Endodermal cell (in vitro differentiated cells): ENCODE measurements around the gene MIPOL1. TPM values are rescaled to one million over a fixed set of nuclear protein-coding genes. Genes with fewer than 3 reads are reported as not detected.

ENCODE experiments used
- DNase-seq: peaks from one replicate; pipeline ENCODE4 v3.0.0-alpha.2; 2017
- H3K27ac ChIP-seq: 2 replicates; pipeline ENCODE4 v1.5.1; 2013; ENCODE audit warnings: mild to moderate bottlenecking, low read depth, low read length, moderate library complexity
- H3K27me3 ChIP-seq: 2 replicates; pipeline ENCODE4 v1.6.1; 2013; ENCODE audit warnings: mild to moderate bottlenecking, low read length, moderate library complexity; ENCODE audit not compliant: insufficient read depth, control insufficient read depth, poor library complexity, severe bottlenecking
- H3K36me3 ChIP-seq: 2 replicates; pipeline ENCODE4 v1.7.0; 2013; ENCODE audit warnings: mild to moderate bottlenecking, low read length, moderate library complexity; ENCODE audit not compliant: control insufficient read depth, insufficient read depth
- H3K4me1 ChIP-seq: one replicate; pipeline ENCODE4 v1.7.0; 2013; ENCODE audit warnings: low read length; ENCODE audit not compliant: control insufficient read depth, insufficient read depth
- H3K4me3 ChIP-seq: 2 replicates; pipeline ENCODE4 v1.5.1; 2013; ENCODE audit warnings: mild to moderate bottlenecking, low read length, moderate library complexity
- H3K9ac ChIP-seq: 2 replicates; pipeline ENCODE4 v1.6.1; 2013; ENCODE audit warnings: mild to moderate bottlenecking, low read length, moderate library complexity; ENCODE audit not compliant: poor library complexity, severe bottlenecking; ENCODE audit errors: extremely low read depth
- H3K9me3 ChIP-seq: 2 replicates; pipeline ENCODE4 v1.6.1; 2013; ENCODE audit warnings: mild to moderate bottlenecking, low read length, moderate library complexity; ENCODE audit not compliant: control insufficient read depth
- H3K27ac Mint-ChIP-seq: 2 replicates; pipeline ENCODE4 v1.8.0; 2020; ENCODE audit warnings: mixed read lengths
- H3K27me3 Mint-ChIP-seq: 2 replicates; pipeline ENCODE4 v1.8.0; 2021; ENCODE audit warnings: mild to moderate bottlenecking, mixed read lengths; ENCODE audit not compliant: insufficient read depth
- H3K36me3 Mint-ChIP-seq: 2 replicates; pipeline ENCODE4 v1.8.0; 2020; ENCODE audit warnings: low read depth, mixed read lengths
- H3K4me1 Mint-ChIP-seq: 2 replicates; pipeline ENCODE4 v1.8.0; 2020; ENCODE audit warnings: mixed read lengths
- H3K4me3 Mint-ChIP-seq: 2 replicates; pipeline ENCODE4 v1.8.0; 2020; ENCODE audit warnings: mild to moderate bottlenecking, moderate library complexity, mixed read lengths
- H3K9me3 Mint-ChIP-seq: 2 replicates; pipeline ENCODE4 v1.8.0; 2020; ENCODE audit warnings: mild to moderate bottlenecking, mixed read lengths
- WGBS, 2 experiments: methylation state at CpG; one replicate each; pipeline versions ENCODE4 v1.1.5 to v1.1.7; 2013; ENCODE audit warnings: missing lambda C conversion rate in 2 of 2, mixed read lengths in 1 of 2; ENCODE audit not compliant: insufficient coverage in 1 of 2, insufficient read length in 1 of 2; 5-methylcytosine and 5-hydroxymethylcytosine counted together
- total RNA-seq, 2 donors: library from RNA; stranded (reverse); fragmentation: NEBNext Ultra II Directional in 1 of 2; extraction: Animal tissue kit (Norgen Biotek cat#: 25700) in 1 of 2; gene quantifications; 2 replicates in 1 of 2; 3 replicates in 1 of 2; pipeline ENCODE4 v1.2.1, GENCODE V29; 2021
- TF ChIP-seq, protein P1 (sequence below): fragments of 200-600 bp; sonication (generic); conservative IDR thresholded peaks from 2 replicates; pipeline ENCODE4 v1.5.0; 2021; ENCODE audit warnings: antibody characterized with exemption, mild to moderate bottlenecking

MIPOL1 gene
- total RNA-seq, 2 donors from 2014 or later = 22.0 to 28.5 TPM

DNA sequence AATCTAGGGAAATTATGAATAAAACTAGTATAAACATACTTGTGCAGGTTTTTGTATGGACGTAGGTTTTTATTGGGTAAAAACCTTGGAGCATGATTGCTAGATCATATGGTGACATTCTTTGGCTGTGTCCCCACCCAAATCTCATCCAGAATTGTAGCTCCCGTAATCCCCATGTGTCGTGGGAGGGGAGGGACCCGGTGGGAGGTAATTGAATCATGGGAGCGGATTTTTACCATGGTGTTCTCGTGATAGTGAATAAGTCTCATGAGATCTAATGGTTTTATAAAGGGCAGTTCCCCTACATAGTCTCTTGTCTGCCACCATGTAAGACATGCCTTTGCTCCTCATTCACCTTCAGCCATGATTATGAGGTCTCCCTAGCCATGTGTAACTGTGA lies 276.5 kb downstream of the MIPOL1 start:
- H3K27ac Mint-ChIP-seq = no peak overlapping the region
- H3K27me3 Mint-ChIP-seq = peaks cover 2% of the 10 kb centered on the region
- TF ChIP-seq, protein P1, sequence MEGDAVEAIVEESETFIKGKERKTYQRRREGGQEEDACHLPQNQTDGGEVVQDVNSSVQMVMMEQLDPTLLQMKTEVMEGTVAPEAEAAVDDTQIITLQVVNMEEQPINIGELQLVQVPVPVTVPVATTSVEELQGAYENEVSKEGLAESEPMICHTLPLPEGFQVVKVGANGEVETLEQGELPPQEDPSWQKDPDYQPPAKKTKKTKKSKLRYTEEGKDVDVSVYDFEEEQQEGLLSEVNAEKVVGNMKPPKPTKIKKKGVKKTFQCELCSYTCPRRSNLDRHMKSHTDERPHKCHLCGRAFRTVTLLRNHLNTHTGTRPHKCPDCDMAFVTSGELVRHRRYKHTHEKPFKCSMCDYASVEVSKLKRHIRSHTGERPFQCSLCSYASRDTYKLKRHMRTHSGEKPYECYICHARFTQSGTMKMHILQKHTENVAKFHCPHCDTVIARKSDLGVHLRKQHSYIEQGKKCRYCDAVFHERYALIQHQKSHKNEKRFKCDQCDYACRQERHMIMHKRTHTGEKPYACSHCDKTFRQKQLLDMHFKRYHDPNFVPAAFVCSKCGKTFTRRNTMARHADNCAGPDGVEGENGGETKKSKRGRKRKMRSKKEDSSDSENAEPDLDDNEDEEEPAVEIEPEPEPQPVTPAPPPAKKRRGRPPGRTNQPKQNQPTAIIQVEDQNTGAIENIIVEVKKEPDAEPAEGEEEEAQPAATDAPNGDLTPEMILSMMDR = no peak
- no peak overlapping the region for H3K27ac ChIP-seq
- H3K4me1 Mint-ChIP-seq = peaks cover 6% of the 10 kb centered on the region
- H3K4me3 ChIP-seq = no peak overlapping the region
- no peak overlapping the region for H3K9ac ChIP-seq
- DNase-seq = no peak
- H3K4me3 Mint-ChIP-seq = no peak overlapping the region
- H3K4me1 ChIP-seq = no peaks in the 10 kb centered on the region
- 95 to 98% methylated on average over 5 to 6 of the region's 6 CpGs for WGBS, 2 experiments
- H3K9me3 Mint-ChIP-seq = peaks cover 9% of the 10 kb centered on the region
- H3K36me3 ChIP-seq = no peaks in the 10 kb centered on the region
- H3K27me3 ChIP-seq = no peaks in the 10 kb centered on the region
- peaks cover 14% of the 10 kb centered on the region for H3K36me3 Mint-ChIP-seq
- H3K9me3 ChIP-seq = peaks cover 17% of the 10 kb centered on the region

DNA sequence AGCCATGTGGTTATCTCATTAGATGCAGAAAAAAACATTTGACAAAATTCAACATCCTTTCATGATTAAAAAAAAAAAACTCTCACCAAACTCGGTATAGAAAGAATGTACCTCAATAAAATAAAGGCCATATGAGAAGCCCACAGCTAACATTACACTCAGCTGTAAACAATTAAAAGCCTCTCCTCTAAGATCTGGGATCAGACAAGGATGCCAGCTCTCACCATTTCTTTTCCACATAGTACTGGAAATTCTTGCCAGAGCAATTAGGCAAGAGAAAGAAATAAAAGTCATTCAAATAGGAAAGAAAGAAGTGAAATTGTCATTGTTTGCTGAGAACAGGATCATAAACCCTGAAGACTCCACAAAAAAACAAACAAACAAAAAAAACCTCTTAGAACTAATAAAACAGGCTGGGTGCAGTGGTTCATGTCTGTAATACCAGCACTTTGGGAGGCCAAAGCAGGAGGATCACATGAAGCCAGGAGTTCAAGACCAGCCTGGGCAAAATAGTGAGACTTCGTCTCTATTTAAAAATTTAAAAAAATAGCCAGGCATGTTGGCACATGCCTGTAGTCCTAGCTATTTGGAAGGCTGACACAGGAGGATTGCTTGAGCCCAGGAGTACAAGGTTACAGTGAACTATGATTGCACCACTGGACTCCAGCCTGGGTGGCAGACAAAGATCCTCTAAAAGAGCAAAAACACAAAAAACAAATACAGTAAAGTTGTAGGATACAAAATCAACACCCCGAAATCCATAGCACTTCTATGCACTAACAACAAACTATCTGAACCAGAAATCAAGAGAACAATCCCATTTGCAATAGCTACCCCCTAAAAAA lies 282.9 kb downstream of the MIPOL1 start:
- H3K27ac ChIP-seq = no peak overlapping the region
- TF ChIP-seq, protein P1 = no peak
- H3K9me3 Mint-ChIP-seq = peaks cover 5% of the 10 kb centered on the region
- WGBS, 2 experiments = 88 to 89% methylated on average over 1 to 3 of the region's 3 CpGs
- H3K4me3 Mint-ChIP-seq = no peak overlapping the region
- H3K27ac Mint-ChIP-seq = no peak overlapping the region
- no peaks in the 10 kb centered on the region for H3K27me3 ChIP-seq
- no peak overlapping the region for H3K4me3 ChIP-seq
- H3K36me3 Mint-ChIP-seq = peaks cover 11% of the 10 kb centered on the region
- no peaks in the 10 kb centered on the region for H3K4me1 Mint-ChIP-seq
- no peaks in the 10 kb centered on the region for H3K36me3 ChIP-seq
- H3K27me3 Mint-ChIP-seq = no peaks in the 10 kb centered on the region
- H3K9ac ChIP-seq = no peak overlapping the region
- H3K9me3 ChIP-seq = peaks cover 8% of the 10 kb centered on the region
- no peak for DNase-seq
- no peaks in the 10 kb centered on the region for H3K4me1 ChIP-seq

DNA sequence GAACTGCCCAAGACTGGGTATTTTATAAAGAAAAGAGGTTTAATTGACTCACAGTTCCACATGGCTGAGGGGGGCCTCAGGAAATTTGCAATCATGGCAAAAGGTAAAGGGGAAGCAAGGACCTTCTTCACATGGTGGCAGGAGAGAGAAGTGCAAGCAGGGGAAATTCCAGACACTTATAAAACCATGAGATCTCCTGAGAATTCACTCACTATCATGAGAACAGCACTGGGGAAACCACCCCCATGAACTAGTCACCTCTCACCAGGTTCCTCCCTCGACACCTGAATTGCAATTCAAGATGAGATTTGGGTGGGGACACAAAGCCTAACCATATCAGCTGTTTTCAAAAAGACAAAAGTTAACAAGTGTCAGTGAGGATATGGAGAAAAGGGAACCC lies 284.7 kb downstream of the MIPOL1 start:
- H3K27ac Mint-ChIP-seq = no peak overlapping the region
- H3K27me3 Mint-ChIP-seq = peaks cover 5% of the 10 kb centered on the region
- no peak for DNase-seq
- Histone ChIP-seq H3K9ac (no peak overlapping the region), H3K9me3 (no peaks in the 10 kb centered on the region), H3K27ac (no peak overlapping the region), H3K36me3 (no peaks in the 10 kb centered on the region), H3K27me3 (no peaks in the 10 kb centered on the region), H3K4me3 (no peak overlapping the region), H3K4me1 (no peaks in the 10 kb centered on the region)
- H3K9me3 Mint-ChIP-seq = peaks cover 4% of the 10 kb centered on the region
- H3K36me3 Mint-ChIP-seq = peaks cover 8% of the 10 kb centered on the region
- TF ChIP-seq, protein P1 = peak; percentile 33
- 100% methylated on average over 1 of the region's 1 CpG; no CpG with 5 or more reads in 1 of the 2 experiments for WGBS, 2 experiments
- H3K4me1 Mint-ChIP-seq = no peaks in the 10 kb centered on the region
- H3K4me3 Mint-ChIP-seq = no peak overlapping the region
